HG03060 (cell line): ENCODE data around the gene SLC10A3.

Experiments
- ATAC-seq: cut with Tn5 transposase; IDR thresholded peaks from one replicate; pipeline ENCODE4 v1.9.1; 2021; ENCODE audit warnings: low read depth, moderate number of reproducible peaks; ENCODE audit not compliant: unreplicated experiment

The SLC10A3 gene

GRCh38 chrX:154467556-154467955 lies 22.9 kb downstream of the SLC10A3 start:
- ATAC-seq, result no peak

- no peak for ATAC-seq
Observed at GRCh38 chrX:154466907-154467306, 23.5 kb downstream of the SLC10A3 start.

DNA sequence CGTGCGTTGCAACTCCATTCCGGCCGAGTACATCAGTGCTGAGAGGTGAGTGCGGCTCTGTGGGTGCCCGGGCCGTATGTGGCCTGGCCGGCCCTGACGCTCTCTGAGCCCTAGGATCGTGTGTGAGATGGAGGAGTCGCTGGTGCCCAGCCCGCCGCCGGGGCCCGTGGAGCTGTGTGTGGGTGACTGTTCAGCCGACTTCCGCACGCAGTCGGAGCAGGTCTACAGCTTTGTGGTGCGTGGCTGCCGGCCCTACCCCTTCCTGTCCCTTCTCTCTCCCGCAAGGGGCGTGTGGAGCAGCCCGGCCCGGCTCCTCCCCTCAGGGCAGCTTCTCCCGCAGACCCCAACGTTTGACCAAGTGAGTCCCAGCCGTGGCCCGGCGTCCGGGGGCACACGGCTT lies 24.4 kb downstream of the SLC10A3 start:
- no peak for ATAC-seq

- ATAC-seq, result no peak
Observed at GRCh38 chrX:154465601-154466000, 24.8 kb downstream of the SLC10A3 start.

DNA sequence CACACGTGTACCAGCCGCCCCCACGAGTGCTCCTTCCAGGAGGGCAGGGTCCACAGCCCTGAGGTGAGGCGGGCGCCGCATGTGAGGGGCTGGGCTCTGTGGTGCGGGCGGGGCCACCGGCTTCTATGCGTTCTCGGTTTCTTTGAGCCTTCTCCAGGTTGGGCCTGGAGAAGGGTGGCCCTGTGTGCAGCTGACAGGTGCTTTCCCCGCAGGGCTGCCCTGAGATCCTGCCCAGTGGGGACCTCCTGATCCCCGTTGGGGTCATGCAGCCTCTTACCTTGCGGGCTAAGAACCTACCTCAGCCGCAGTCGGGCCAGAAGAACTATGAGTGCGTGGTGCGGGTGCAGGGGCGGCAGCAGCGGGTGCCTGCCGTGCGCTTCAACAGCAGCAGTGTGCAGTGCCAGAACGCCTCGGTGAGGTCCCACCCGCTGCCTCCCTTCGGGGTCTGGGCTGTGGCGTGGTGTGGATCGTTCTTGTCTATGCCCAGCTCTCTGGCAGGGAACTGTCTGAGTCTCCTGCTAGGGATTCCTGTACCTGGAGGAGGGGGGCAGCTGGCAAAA lies 25.5 kb downstream of the SLC10A3 start:
- no peak for ATAC-seq

DNA sequence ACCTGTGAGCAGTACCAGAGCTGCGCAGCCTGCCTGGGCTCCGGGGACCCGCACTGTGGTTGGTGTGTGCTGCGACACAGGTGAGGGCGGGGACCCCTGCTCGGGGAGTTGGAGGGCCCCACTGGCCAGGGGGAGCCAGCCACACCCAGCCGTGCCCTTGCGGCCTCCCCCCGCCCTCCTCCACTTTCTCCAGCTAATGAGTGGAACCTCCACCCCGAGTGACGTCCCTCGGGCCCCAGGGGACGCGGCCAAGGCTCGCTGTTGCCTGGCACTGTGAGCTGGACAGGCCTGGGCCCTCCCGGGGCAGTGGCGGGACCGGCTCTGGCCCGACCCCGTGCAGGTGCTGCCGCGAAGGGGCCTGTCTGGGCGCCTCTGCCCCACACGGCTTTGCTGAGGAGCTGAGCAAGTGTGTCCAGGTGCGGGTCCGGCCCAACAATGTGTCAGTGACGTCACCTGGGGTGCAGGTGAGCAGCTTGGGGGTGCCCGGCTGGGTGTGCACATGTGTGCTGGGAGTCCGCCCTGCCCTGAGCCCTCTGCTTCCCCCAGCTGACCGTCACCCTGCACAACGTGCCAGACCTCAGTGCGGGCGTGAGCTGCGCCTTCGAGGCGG lies 26.7 kb downstream of the SLC10A3 start:
- ATAC-seq, result no peak

- ATAC-seq, result no peak
Observed at GRCh38 chrX:154462396-154462795, 28.0 kb downstream of the SLC10A3 start.

DNA sequence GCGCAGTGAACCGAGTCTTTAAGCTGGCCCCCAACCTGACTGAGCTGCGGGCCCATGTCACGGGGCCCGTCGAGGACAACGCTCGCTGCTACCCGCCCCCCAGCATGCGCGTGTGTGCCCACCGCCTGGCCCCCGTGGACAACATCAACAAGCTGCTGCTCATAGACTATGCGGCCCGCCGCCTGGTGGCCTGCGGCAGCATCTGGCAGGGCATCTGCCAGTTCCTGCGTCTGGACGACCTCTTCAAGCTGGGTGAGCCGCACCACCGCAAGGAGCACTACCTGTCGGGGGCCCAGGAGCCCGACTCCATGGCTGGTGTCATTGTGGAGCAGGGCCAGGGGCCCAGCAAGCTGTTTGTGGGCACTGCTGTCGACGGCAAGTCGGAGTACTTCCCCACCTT lies 30.1 kb downstream of the SLC10A3 start:
- ATAC-seq, result no peak

DNA sequence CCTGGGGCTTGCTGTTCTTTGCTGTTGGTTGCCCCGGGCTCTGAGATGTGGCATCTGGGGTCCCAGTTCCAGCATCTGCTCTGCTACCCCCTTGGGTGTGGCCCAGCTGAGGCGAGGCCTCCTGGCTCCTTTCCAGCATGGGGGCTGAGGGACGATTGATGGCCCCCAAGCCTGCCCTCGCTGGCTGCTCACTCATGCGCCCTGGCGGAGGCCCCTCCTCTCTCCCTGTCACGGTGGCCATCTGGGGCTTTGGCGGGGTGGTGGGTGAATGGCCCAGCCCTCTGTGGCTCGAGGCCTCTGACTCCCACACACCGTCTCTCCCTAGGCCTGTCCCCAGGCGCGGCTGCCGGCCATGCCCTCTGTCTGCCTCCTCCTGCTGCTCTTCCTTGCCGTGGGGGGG lies 30.6 kb downstream of the SLC10A3 start:
- no peak for ATAC-seq

GRCh38 chrX:154458954-154459778 lies 31.3 kb downstream of the SLC10A3 start:
- ATAC-seq, result no peak

DNA sequence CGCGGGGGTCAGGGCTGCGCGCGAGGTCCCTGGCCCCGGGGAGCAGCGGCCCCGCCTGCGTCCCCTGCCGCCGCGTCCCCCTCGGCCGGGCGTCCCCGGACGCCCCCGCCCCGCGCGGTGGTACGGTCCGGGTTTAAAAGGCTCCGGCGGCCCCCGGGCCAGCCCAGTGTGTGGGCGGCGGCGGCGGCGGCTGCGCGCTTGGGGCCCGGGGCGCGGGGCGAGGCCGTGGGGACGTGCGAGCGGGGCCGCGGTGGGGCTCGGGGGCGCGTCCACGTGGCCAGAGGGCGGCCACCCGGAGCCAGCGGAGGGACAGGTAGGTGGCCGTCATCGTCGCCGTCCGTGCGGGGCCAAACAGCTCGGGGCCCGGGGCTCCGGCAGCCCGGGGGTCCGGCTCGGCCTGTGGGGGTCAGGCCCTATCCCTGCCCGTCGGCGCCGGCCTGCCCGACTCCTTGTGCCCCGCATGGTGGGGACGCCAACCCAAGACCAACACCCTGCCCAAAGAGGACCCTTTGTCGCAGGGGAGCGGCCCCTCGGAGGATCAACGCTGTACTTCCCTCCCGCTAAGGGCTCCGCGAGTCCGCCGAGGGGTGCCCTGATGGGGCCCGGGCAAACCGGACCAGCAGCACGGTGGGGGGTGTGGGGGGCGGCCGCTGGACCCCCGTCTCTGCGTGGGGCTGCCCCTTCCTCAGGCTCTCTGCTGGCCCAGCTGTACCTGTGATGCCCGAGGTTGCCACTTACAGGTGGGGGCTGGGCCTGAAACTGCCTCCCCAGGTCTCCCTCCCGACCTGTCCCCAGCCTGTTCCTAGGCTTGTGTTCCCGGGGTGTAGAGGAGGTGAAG lies 32.1 kb downstream of the SLC10A3 start, which contains the start of gene PLXNA3:
Gene PLXNA3, plus strand, starts transcription at position 166 of the 838 bp plus-strand sequence. CDS start 1,903 bp downstream, outside the sequence.
- ATAC-seq, result no peak

DNA sequence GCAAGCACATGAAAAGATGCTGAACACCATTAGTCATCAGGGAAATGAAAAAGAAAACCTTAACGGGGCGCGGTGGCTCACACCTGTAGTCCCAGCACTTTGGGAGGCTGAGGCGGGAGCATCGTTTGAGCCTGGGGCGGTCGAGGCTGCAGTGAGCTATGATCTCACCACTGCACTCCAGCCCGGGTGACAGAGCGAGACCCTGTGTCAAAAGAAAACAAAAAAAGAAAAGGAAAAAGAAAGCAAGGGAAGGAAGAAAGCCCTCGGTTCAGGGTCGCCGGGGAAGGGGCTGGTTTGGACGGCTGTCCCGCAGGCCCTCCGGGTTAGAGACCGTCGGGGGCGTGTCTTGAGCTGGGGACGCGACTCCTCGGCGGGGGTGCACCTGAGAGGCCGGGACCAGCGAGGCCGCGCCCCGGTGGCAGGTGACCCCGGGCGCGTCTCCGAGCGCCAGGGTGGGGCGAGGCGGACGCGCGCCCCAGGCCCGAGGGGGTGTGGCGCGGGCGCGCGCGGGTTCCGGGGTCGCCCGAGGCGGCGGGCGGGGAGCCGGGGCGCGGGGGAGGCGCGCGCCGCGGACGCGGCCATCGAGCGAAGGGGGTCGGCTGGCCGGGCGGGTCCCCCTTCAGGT lies 32.8 kb downstream of the SLC10A3 start:
- no peak for ATAC-seq

DNA sequence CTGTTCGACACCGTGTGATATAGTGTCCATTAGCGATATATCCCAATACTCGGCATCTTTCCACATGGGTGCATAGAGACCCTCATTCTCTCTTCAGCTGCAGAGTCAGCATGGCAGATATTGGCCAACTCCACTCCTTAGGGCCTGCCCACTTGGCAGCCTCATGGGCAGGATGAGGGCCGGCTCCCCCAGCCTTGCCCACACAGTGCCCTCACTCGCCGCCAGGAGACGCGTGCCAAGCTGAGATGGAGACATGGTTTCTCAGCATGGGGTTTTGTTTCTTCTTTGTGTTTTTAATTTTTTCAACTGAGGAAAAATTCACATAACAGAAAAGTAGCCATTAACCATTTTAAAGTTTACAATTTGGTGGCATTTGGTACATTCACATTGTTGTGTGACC lies 37.6 kb downstream of the SLC10A3 start:
- ATAC-seq, result no peak

DNA sequence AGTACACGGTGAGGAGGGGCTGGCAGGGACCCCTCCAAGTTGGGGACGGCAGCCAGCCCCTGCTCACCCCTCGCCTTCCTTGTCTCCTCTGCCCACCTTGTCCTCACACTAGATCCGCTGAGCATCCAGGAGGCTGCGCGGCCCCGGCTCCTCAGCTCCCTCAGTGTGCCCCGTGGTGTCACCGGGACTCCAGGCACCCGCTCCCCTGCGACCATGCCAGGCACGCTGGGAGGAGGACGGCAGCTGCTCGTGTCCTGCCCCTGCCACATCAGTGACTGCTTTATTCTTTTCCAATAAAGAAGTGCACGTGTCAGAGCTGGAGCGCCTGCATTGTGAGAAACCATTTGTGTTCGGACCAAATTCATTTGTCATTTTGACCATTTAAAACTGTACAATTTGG lies 40.1 kb downstream of the SLC10A3 start:
- ATAC-seq, result no peak

DNA sequence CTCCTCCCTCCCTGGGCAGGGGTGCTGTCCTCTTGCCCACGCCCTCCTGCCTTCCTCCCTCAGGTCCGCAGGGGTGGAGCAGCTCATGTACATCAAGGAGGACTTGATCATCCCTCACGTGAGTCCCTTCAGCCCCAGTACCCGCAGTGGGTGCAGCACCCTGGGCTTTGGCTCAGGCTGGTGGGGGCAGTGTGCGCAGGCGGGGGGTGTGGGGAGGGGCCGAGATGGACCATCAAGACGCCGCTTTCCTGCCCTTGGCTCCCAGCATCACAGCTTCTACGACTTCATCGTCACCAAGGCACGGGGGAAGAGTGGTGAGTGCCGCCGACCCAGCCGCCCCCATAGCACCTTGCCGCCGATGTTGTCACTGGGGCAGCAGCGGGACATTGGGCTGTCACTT lies 40.8 kb downstream of the SLC10A3 start:
- no peak for ATAC-seq

- no peak for ATAC-seq
Observed at GRCh38 chrX:154448484-154448883, 41.9 kb downstream of the SLC10A3 start.

DNA sequence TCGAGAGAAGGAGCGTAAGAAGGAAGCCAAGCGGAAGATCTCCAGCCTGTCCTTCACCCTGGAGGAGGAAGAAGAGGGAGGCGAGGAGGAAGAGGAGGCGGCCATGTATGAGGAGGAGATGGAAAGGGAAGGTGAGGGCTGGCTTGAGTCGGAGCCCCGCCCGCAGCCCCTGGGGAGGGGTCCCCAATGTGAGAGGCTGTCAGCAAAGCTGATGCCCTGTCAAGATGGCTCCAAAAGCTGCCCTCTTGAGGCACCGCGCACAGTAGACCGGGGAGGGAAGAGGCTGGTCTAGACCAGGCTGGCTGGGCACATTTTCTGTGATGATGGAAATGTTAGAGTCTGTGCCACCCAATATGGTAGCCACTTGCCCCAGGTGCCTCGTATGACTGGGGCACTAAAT lies 44.0 kb downstream of the SLC10A3 start:
- no peak for ATAC-seq

DNA sequence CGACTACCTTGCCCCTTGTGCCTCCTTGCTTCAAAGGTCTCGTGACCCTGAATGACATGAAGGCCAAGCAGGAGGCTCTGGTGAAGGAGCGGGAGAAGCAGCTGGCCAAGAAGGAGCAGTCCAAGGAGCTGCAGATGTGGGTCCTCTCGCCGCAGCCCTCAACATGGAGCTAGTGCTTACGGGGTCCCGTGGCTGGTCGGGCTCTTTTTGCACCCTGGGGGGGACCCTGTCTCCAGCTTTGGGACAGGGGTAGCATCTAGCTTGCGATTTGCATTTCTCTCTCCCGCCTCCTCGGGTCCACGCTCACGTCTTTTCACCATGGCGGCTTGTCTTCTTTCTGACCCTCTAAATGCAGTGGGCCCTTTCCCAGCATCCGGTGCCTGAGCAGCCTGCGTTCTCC lies 44.7 kb downstream of the SLC10A3 start:
- ATAC-seq, result no peak

- no peak for ATAC-seq
Observed at GRCh38 chrX:154444755-154445246, 45.6 kb downstream of the SLC10A3 start.
